Epithelial cell of esophagus (primary cell): Measurements from ENCODE around the gene PTPN23.
A peak's percentile ranks its signal among the peaks of the same experiment; 100 is the strongest.

Source experiments
- DNase-seq: peaks from one replicate; pipeline ENCODE4 v3.0.0; 2010; ENCODE audit warnings: low read depth
- H3K4me3 ChIP-seq: 2 replicates; pipeline ENCODE4 v1.5.1; 2011; ENCODE audit warnings: mild to moderate bottlenecking, low read length, control low read depth
- TF ChIP-seq, protein P1 (sequence below): IDR thresholded peaks from 2 replicates; pipeline ENCODE4 v1.5.1; 2011; ENCODE audit warnings: low read depth, mild to moderate bottlenecking, low read length, control low read depth, inconsistent platforms; ENCODE audit not compliant: insufficient read depth; ENCODE audit errors: missing control alignments

Gene PTPN23

DNA sequence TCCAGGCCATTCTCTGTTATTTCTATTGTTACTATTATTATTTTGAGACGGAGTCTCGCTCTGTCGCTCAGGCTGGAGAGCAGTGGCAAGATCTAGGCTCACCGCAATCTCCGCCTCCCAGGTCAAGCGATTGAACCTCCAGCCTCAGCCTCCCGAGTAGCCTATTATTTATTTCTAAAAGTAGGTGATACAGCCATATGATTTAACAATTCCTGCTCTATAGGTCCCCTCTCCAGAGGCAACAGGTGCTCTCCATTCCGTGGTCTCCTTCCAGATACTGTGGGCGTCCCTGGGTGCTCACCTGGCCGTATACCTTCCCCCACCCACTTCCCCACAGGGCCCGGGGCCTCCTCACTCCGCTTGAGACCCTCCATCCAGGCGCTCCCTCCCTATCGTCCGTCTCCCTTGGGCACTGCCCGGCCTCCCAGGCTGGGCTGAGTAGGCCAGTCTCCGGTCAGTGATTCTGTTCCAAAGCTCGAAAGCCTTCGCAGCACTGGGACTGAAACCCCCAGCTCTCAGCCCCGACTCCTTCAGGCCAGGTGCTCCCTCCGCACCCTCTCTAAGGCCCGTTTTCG is 708 bp upstream of the PTPN23 start:
- no peak for DNase-seq
- peak overlapping the region; percentile 96 for H3K4me3 ChIP-seq
- TF ChIP-seq, protein P1, sequence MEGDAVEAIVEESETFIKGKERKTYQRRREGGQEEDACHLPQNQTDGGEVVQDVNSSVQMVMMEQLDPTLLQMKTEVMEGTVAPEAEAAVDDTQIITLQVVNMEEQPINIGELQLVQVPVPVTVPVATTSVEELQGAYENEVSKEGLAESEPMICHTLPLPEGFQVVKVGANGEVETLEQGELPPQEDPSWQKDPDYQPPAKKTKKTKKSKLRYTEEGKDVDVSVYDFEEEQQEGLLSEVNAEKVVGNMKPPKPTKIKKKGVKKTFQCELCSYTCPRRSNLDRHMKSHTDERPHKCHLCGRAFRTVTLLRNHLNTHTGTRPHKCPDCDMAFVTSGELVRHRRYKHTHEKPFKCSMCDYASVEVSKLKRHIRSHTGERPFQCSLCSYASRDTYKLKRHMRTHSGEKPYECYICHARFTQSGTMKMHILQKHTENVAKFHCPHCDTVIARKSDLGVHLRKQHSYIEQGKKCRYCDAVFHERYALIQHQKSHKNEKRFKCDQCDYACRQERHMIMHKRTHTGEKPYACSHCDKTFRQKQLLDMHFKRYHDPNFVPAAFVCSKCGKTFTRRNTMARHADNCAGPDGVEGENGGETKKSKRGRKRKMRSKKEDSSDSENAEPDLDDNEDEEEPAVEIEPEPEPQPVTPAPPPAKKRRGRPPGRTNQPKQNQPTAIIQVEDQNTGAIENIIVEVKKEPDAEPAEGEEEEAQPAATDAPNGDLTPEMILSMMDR: no peak

DNA sequence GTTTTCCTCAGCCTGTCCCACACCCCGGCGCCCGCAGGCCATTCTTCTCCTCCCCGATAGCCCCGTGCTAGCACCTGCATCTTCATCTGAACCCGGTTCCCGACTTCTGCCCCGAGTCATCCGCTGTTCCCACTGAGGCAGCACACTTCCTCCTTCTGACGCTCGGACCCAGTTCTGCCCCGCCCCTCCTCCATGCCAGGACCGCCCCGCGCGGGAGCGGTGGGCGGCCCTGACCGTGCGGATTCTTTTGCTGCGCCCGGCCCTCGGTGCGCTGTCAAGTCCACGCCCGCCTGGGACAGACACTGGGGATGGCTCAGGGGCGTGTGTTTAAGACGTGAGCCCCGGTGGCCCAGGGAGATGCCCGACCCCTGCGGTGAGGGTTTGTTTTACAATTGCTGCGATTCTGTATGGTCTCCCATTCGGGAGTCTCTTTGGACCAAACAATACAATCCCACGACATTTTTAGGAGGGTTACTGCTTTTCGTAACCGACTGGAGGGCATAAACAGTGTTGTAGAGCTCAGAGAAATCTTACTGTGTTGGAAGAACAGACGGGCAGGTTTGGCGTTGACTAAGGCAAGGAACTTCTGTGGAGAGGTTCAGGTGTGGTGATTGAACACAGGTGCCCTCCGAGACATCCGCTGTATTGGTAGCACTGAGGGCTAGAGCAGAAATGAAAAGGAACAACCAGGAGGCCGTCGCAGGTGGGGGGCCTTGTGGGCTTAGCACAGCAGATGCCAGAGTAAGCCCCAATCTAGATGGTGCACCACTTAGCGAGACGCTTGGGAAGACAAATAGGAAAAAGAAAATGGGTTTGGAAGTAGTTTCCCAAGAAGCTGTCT is 716 bp downstream of the PTPN23 start:
- TF ChIP-seq, protein P1: no peak
- DNase-seq: peak; percentile 88
- H3K4me3 ChIP-seq: peak overlapping the region; percentile 96

DNA sequence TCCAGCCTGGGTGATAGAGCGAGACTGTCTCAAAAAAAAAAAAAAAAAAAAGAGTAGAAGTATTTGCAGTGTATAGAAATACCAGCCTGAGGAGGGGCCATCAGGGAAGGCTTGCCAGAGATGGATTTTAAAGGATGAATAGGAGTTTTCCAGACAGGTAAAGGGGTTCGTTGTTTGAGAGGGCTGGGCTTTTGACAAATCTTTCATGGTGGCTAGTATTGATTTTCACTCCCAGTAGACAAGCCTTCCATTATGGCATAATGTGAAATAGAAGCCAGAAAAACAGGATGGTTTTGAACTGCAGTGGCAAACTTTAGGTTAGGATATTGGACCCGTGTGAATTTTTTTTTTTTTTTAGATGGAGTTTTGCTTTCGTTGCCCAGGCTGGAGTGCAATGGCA is 3.6 kb downstream of the PTPN23 start:
- TF ChIP-seq, protein P1: no peak
- no peak for DNase-seq
- H3K4me3 ChIP-seq: no peak overlapping the region

DNA sequence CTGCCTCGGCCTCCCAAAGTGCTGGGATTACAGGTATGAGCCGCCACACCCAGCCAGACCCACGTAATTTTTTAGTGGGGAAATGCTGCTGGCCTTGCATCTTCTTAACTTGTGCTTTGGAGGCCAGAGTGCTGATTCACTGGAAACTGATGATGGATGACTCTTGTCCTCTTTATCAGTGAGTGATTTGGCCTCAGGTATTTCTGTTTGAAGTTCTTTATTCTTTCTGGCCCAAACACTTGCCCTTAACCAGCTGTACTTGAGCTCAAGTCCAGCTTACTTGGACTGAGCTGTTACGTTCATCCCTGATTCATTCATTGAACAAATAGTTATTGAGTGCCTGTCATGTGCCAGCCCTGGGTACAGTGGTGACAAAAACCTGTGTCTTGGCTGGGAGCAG is 4.2 kb downstream of the PTPN23 start:
- TF ChIP-seq, protein P1: no peak

DNA sequence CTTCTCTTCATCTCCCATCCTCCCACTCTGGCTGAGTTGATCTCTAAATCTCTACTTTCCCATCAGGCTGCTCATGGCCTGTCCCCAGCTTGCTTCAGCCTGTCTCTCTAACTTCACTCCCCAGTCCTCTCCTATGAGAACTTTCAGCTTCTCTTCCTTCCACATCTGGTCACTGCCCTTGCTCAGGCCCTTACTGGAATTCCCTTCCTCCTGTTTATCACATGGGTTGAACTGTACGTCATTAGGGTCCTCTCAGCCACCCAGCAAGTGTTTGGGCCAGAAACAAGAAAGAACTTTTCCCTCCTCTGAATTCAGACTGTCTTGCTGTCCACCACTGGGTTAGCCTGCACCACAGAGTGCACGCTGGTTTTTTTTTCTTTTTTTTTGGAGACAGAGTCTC is 5.0 kb downstream of the PTPN23 start:
- TF ChIP-seq, protein P1: no peak
- DNase-seq: no peak
- no peak overlapping the region for H3K4me3 ChIP-seq

More for the DNA sequence above, 4.2 kb downstream of the PTPN23 start:
- peak; percentile 89 for DNase-seq
- H3K4me3 ChIP-seq: no peak overlapping the region

DNA sequence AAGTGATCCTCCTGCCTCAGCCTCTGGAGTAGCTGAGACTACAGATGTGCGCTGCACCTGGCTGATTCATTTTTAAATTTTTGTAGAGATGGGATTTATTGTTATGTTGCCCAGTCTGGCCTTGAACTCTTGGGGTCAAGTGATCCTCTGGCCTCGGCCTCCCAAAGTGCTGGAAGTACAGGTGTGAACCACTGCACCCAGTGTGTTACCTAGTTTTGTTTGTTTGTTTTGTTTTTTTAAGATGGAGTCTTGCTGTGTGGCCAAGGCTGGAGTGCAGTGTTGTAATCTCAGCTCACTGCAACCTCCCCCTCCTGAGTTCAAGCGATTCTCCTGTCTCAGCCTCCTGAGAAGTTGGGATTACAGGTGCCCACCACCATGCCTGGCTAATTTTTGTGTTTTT is 12.1 kb downstream of the PTPN23 start:
- no peak overlapping the region for H3K4me3 ChIP-seq
- no peak for DNase-seq
- TF ChIP-seq, protein P1: no peak
